Trophoblast cell (in vitro differentiated cells and primary cell): ENCODE measurements around the gene SOS2.

Source experiments
- DNase-seq, 2 donors: peaks; one replicate each; pipeline ENCODE4 v3.0.0-alpha.2; 2016
- H2AFZ ChIP-seq: 2 replicates; pipeline ENCODE4 v1.6.1; 2013; ENCODE audit warnings: low read length, moderate library complexity, mild to moderate bottlenecking; ENCODE audit not compliant: insufficient read depth, poor library complexity
- H2AK5ac ChIP-seq: 2 replicates; pipeline ENCODE4 v1.6.1; 2013; ENCODE audit warnings: mild to moderate bottlenecking, low read length
- H2BK120ac ChIP-seq: 2 replicates; pipeline ENCODE4 v1.6.1; 2013; ENCODE audit warnings: low read length, mild to moderate bottlenecking, moderate library complexity; ENCODE audit not compliant: insufficient read depth, poor library complexity
- H2BK12ac ChIP-seq: 2 replicates; pipeline ENCODE4 v1.6.1; 2013; ENCODE audit warnings: mild to moderate bottlenecking, low read length, moderate library complexity
- H2BK5ac ChIP-seq: 2 replicates; pipeline ENCODE4 v1.6.1; 2013; ENCODE audit warnings: low read length, low read depth, moderate library complexity, mild to moderate bottlenecking; ENCODE audit not compliant: poor library complexity
- H3K14ac ChIP-seq: 2 replicates; pipeline ENCODE4 v1.6.1; 2013; ENCODE audit warnings: mild to moderate bottlenecking, low read length
- H3K18ac ChIP-seq: 2 replicates; pipeline ENCODE4 v1.6.1; 2013; ENCODE audit warnings: mild to moderate bottlenecking, low read length
- H3K23ac ChIP-seq: 2 replicates; pipeline ENCODE4 v1.6.1; 2013; ENCODE audit warnings: low read length
- H3K27ac ChIP-seq: 2 replicates; pipeline ENCODE4 v1.5.1; 2013; ENCODE audit warnings: low read depth, mild to moderate bottlenecking, inconsistent platforms, low read length, moderate library complexity
- H3K27me3 ChIP-seq: 2 replicates; pipeline ENCODE4 v1.6.1; 2013; ENCODE audit warnings: inconsistent platforms, mild to moderate bottlenecking, low read length, moderate library complexity; ENCODE audit not compliant: insufficient read depth
- H3K36me3 ChIP-seq, 2 experiments: 1 replicate in 1 of 2; 2 replicates in 1 of 2; pipeline ENCODE4 v1.6.1; 2013; ENCODE audit warnings: low read length in 2 of 2, mild to moderate bottlenecking in 2 of 2, moderate library complexity in 1 of 2; ENCODE audit not compliant: insufficient read depth in 2 of 2, control insufficient read depth in 1 of 2
- H3K4ac ChIP-seq: 2 replicates; pipeline ENCODE4 v1.6.1; 2013; ENCODE audit warnings: low read depth, mild to moderate bottlenecking, low read length, moderate library complexity
- H3K4me1 ChIP-seq, 2 experiments: 1 replicate in 1 of 2; 2 replicates in 1 of 2; pipeline ENCODE4 v1.6.1; 2013; ENCODE audit warnings: low read length in 2 of 2, mild to moderate bottlenecking in 2 of 2, moderate library complexity in 1 of 2; ENCODE audit not compliant: insufficient read depth in 2 of 2, control insufficient read depth in 1 of 2
- H3K4me2 ChIP-seq: 2 replicates; pipeline ENCODE4 v1.6.1; 2013; ENCODE audit warnings: inconsistent platforms, mild to moderate bottlenecking, low read length, moderate library complexity
- H3K4me3 ChIP-seq: 2 replicates; pipeline ENCODE4 v1.5.1; 2013; ENCODE audit warnings: mild to moderate bottlenecking, low read depth, low read length, inconsistent platforms
- H3K79me1 ChIP-seq: one replicate; pipeline ENCODE4 v1.6.1; 2013; ENCODE audit warnings: low read length
- H3K79me2 ChIP-seq: 2 replicates; pipeline ENCODE4 v1.6.1; 2013; ENCODE audit warnings: low read length, mild to moderate bottlenecking; ENCODE audit not compliant: control insufficient read depth, insufficient read depth, poor library complexity
- H3K9ac ChIP-seq: 2 replicates; pipeline ENCODE4 v1.6.1; 2013; ENCODE audit warnings: mild to moderate bottlenecking, low read length
- H3K9me3 ChIP-seq: 2 replicates; pipeline ENCODE4 v1.6.1; 2013; ENCODE audit warnings: low read depth, mild to moderate bottlenecking, control low read depth, inconsistent platforms, low read length; ENCODE audit not compliant: insufficient read depth
- H4K12ac ChIP-seq: 2 replicates; pipeline ENCODE4 v1.6.1; 2013; ENCODE audit warnings: low read depth, mild to moderate bottlenecking, low read length, moderate library complexity
- H4K8ac ChIP-seq: 2 replicates; pipeline ENCODE4 v1.6.1; 2013; ENCODE audit warnings: low read depth, mild to moderate bottlenecking, low read length, moderate library complexity
- H4K91ac ChIP-seq: one replicate; pipeline ENCODE4 v1.6.1; 2013; ENCODE audit warnings: low read depth, mild to moderate bottlenecking, low read length, moderate library complexity
- WGBS: extraction: QIAGEN DNeasy Blood & Tissue Kit; methylation state at CpG from one replicate; pipeline ENCODE4 v1.1.7; 2013; ENCODE audit warnings: missing lambda C conversion rate; ENCODE audit not compliant: insufficient read length, insufficient coverage; ENCODE audit errors: extremely low coverage; 5-methylcytosine and 5-hydroxymethylcytosine counted together

Gene SOS2

DNA sequence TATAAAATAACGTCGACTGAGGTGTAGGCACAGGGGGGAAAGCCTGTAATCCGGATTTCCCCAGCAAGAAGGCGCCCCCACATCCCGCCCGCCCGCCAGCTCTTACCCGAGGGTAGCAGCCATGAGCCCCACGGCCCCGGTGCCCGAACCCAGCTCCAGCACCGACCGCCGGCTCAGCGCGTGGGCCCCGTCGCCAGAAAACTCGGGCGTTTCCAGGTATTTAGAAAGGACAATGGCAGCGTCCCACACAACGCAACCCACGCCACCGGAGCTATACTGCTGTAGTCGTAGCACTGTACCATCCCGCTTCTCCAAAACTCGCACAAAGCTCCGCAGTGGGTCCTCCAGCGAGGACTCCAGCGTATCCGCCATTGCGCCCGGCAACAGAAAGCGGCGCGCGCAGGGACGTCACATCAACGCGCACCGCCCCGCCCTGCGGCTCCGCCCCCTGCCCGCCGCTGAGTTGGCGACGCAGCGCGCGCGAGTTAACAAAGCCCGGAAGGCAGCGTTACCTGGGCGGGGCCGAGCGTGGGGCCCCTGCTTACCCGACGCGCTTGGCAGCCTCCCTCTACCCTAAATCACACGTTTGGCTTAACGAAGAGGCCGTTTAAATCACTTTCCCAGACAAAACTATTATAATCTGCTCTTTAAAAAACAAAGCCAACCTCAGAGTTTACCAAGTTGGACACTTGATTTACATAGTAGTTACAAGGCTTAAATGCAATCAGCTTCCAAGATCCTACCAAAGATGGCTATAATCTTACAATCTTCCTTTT lies 115.0 kb downstream of the SOS2 start, which contains the start of gene VCPKMT:
VCPKMT (minus strand) TSS at position 392 of the 776 bp plus-strand sequence; CDS start at position 372, 20 bp downstream.
- H3K36me3 ChIP-seq: peaks cover 15 to 20% of the 10 kb centered on the region in 2 experiments
- no peaks in the 10 kb centered on the region for H3K27me3 ChIP-seq
- no peak within 1 kb of the TSS for H3K23ac ChIP-seq
- peaks cover 2% of the 10 kb centered on the region for H3K79me1 ChIP-seq
- WGBS: no CpG with 5 or more reads among the region's 63 CpGs
- no peak within 1 kb of the TSS for H2AK5ac ChIP-seq
- peak within 1 kb of the TSS; percentile 93 for H3K4ac ChIP-seq
- no peaks in the 10 kb centered on the region for H3K9me3 ChIP-seq
- H3K9ac ChIP-seq: peak within 1 kb of the TSS; percentile 90
- H3K14ac ChIP-seq: peak within 1 kb of the TSS; percentile 92
- H3K4me3 ChIP-seq: peak within 1 kb of the TSS; percentile 91
- H2AFZ ChIP-seq: peak within 1 kb of the TSS; percentile 94
- H3K4me2 ChIP-seq: peak within 1 kb of the TSS; percentile 64
- H4K8ac ChIP-seq: peak within 1 kb of the TSS; percentile 96
- no peaks in the 10 kb centered on the region for H3K4me1 ChIP-seq
- DNase-seq: peak; percentile 92 to 97
- peak within 1 kb of the TSS; percentile 71 for H2BK5ac ChIP-seq
- H2BK12ac ChIP-seq: peak within 1 kb of the TSS; percentile 33
- H2BK120ac ChIP-seq: peak within 1 kb of the TSS; percentile 71
- H4K12ac ChIP-seq: peak within 1 kb of the TSS; percentile 97
- peak within 1 kb of the TSS; percentile 71 for H3K27ac ChIP-seq
- H3K18ac ChIP-seq: peak within 1 kb of the TSS; percentile 95
- H4K91ac ChIP-seq: peak within 1 kb of the TSS; percentile 81
- H3K79me2 ChIP-seq: peaks cover 4% of the 10 kb centered on the region

- Histone ChIP-seq H3K4ac (no peak overlapping the region), H3K4me1 (no peaks in the 10 kb centered on the region), H3K27ac (no peak overlapping the region), H3K14ac (no peak overlapping the region), H3K36me3 (peaks cover 22 to 28% of the 10 kb centered on the region in 2 experiments), H2AK5ac (no peak overlapping the region), H4K12ac (no peak overlapping the region), H3K4me2 (no peak overlapping the region), H4K91ac (no peak overlapping the region), H3K79me2 (peaks cover 4% of the 10 kb centered on the region), H3K79me1 (peaks cover 2% of the 10 kb centered on the region), H3K4me3 (no peak overlapping the region), H3K27me3 (no peaks in the 10 kb centered on the region), H3K9me3 (no peaks in the 10 kb centered on the region), H2BK12ac (no peak overlapping the region), H2BK120ac (no peak overlapping the region), H3K9ac (no peak overlapping the region), H2BK5ac (no peak overlapping the region), H3K18ac (no peak overlapping the region), H3K23ac (no peak overlapping the region), H4K8ac (no peak overlapping the region), H2AFZ (no peak overlapping the region)
- WGBS: no CpG with 5 or more reads among the region's 4 CpGs
- DNase-seq: no peak
Observed at GRCh38 chr14:50113381-50114035, 117.9 kb downstream of the SOS2 start.

DNA sequence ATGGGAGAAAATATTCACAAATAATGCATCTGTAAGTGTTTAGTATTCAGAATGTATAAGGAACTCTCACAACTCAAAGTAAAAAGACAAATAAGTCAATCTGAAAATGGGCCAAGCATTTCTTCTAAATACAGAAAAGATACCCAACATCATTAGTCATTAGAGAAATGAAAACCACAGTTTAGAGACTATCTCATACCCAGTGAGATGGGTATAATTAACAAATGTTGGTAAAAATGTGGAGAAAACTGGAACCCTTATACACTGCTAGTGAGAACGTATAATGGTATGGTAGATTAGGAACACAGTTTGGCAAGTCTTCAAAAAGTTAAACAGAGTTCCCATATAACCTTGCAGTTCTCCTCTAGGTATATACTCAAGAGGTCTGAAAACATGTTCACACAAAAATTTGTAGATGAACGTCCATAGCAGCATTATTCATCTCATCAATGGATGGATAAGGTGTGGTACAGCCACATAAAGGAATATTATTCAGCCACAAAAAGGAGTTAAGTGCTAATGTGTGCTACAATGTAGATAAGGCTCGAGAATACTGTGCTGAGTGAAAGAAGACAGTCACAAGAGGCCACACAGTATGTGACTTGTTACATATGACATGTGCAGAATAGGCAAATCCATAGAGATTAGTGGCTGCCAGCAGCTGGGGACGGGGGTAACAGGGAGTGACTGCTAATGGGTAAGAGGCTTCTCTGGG lies 120.9 kb downstream of the SOS2 start:
- whole genome bisulfite sequencing: no CpG with 5 or more reads among the region's 4 CpGs

GRCh38 chr14:50109342-50109741 lies 122.0 kb downstream of the SOS2 start:
- H3K4me3 ChIP-seq: no peak overlapping the region
- no peak overlapping the region for H4K12ac ChIP-seq
- H4K8ac ChIP-seq: no peak overlapping the region
- H3K9me3 ChIP-seq: no peaks in the 10 kb centered on the region
- H3K79me2 ChIP-seq: no peaks in the 10 kb centered on the region
- H3K23ac ChIP-seq: no peak overlapping the region
- H3K79me1 ChIP-seq: no peaks in the 10 kb centered on the region
- WGBS: no CpG with 5 or more reads among the region's 6 CpGs
- H3K36me3 ChIP-seq: peaks cover 24 to 29% of the 10 kb centered on the region in 2 experiments
- H3K4me1 ChIP-seq: no peaks in the 10 kb centered on the region
- H3K27me3 ChIP-seq: no peaks in the 10 kb centered on the region
- H2AK5ac ChIP-seq: no peak overlapping the region
- H3K27ac ChIP-seq: no peak overlapping the region
- DNase-seq: peak; percentile 15 to 39
- H3K9ac ChIP-seq: no peak overlapping the region
- no peak overlapping the region for H4K91ac ChIP-seq
- no peak overlapping the region for H2BK5ac ChIP-seq
- no peak overlapping the region for H3K18ac ChIP-seq
- H2BK12ac ChIP-seq: no peak overlapping the region
- no peak overlapping the region for H3K14ac ChIP-seq
- H2AFZ ChIP-seq: no peak overlapping the region
- no peak overlapping the region for H3K4ac ChIP-seq
- H2BK120ac ChIP-seq: no peak overlapping the region
- H3K4me2 ChIP-seq: no peak overlapping the region

More for the DNA sequence above, 120.9 kb downstream of the SOS2 start:
- Histone ChIP-seq H3K79me1 (no peaks in the 10 kb centered on the region), H3K18ac (no peak overlapping the region), H3K27ac (no peak overlapping the region), H2AK5ac (no peak overlapping the region), H3K14ac (no peak overlapping the region), H3K36me3 (peaks cover 25 to 32% of the 10 kb centered on the region in 2 experiments), H2BK120ac (no peak overlapping the region), H4K8ac (no peak overlapping the region), H3K23ac (no peak overlapping the region), H3K4me2 (no peak overlapping the region), H3K27me3 (no peaks in the 10 kb centered on the region), H4K12ac (no peak overlapping the region), H3K4ac (no peak overlapping the region), H2AFZ (no peak overlapping the region), H2BK5ac (no peak overlapping the region), H3K9ac (no peak overlapping the region), H3K9me3 (no peaks in the 10 kb centered on the region), H3K4me1 (no peaks in the 10 kb centered on the region), H3K79me2 (no peaks in the 10 kb centered on the region), H4K91ac (no peak overlapping the region), H2BK12ac (no peak overlapping the region), H3K4me3 (no peak overlapping the region)
- DNase-seq: no peak
